NCI-H2107 treated with DMSO at 0.1 percent for 48 hours (cell line): Measurements from ENCODE around the gene GMDS.

Source experiments
- DNase-seq: peaks from one replicate; lab custom pipeline; 2025; ENCODE audit not compliant: unreplicated experiment; lab: John Stamatoyannopoulos, UW

GMDS gene

GRCh38 chr6:2242311-2242710 is 3.1 kb downstream of the GMDS start:
- no peak for DNase-seq

GRCh38 chr6:2240961-2241360 is 4.4 kb downstream of the GMDS start:
- DNase-seq: no peak

GRCh38 chr6:2237001-2237400 is 8.4 kb downstream of the GMDS start:
- no peak for DNase-seq

- no peak for DNase-seq
Observed at GRCh38 chr6:2235777-2236495, 9.5 kb downstream of the GMDS start.

DNA sequence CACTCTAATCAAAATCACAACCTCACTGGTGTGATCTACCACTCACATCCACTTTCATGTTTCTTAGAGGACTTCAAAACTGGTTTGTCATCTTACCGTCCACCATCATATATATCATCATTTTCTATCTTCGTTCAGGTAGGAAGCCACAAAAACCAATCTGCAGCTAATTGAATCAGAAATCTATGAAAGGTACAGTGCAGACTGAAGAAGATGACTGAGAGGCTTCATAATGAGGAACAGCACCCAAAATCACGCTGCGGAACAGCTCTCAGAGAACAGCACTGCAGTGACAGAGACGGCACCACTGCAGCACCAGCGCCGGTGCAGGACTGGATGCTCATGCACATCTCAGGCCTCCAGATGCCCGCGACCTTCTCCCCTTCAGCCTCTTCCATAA is 13.0 kb downstream of the GMDS start:
- DNase-seq: no peak

- DNase-seq: no peak
Observed at GRCh38 chr6:2231438-2231837, 14.0 kb downstream of the GMDS start.

DNA sequence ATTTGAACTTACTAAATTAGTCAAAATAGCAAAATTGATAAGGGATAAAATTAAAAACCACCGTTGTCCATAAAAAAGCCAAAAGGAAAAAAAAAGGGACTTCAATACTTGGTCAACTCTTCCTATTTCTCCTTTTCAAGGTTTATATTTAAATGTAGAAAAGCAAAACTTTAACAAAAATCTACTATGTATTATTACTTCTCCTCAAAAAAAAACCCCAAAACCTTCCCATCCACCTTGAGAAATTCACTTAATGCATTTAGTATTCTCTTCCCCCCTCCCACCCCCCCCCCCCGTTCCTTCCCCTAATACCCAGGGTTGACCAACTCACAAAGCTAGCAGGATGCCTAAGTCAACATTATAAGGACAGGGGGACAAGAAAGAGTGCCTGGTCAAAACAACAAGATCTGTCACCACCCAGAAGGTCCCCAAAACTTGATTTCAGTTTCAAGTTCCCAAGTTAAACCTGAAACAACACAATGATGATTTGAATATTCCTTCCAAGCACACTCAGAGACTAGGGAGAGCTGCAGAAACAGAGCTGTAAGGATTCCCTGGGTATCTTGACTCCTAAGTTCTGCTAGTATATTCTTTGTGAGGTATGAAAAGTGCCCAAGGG is 14.6 kb downstream of the GMDS start:
- no peak for DNase-seq

DNA sequence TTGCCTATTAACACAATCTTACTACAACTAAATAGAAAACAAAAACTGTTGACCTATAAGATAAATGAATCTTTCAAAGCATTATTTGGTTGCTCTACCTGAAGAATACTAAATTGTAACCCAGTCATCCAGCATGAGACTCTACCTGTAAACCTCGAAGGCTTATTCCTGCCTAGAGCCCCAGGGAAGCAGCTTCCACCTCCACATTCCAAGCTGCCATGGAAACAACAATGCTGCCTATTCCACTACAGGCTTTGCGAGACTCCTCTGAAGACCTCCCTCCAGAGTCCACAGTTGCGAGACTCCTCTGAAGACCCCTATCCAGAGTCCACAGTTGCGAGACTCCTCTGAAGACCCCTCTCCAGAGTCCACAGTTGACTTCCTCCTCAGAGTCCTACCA is 15.7 kb downstream of the GMDS start:
- DNase-seq: no peak

DNA sequence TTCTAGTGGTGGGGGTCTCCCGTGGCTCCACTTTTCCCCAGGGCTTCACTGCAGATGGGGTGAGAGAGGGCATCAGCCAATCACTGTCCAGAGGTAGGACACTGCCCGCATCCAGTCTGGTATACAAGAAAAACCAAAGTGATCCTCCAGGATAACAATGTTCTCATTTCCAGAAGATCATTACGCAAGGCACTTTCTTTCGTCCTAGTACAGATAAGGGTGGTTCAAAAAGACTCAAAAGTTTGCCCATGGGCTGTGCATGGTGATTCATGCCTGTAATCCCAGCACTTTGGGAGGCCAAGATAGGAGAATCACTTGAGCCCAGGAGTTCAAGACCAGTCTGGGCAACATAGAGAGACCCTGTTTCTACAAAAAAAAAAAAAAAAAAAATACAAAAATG is 16.4 kb downstream of the GMDS start:
- no peak for DNase-seq

- DNase-seq: no peak
Observed at GRCh38 chr6:2228392-2228791, 17.0 kb downstream of the GMDS start.

DNA sequence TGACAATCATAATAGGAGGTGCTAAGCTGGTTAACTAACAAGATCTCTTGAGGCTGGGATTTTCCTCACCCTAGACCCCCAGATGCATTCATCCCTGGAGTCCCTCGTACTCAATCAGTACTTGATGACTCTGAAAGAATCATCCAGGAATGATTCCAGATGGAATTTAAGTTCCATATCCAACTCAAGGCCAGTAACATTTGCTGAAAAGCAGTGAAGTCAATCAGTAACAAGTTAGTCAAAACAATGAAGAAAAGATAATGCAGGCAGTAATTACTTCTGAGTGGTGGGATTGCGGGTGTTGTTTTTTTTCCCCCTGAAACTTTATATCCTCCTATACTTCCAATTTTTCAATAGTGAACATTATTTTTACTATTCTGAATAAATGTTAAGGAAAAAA is 18.6 kb downstream of the GMDS start:
- no peak for DNase-seq

GRCh38 chr6:2225422-2226392 is 19.7 kb downstream of the GMDS start:
- no peak for DNase-seq

DNA sequence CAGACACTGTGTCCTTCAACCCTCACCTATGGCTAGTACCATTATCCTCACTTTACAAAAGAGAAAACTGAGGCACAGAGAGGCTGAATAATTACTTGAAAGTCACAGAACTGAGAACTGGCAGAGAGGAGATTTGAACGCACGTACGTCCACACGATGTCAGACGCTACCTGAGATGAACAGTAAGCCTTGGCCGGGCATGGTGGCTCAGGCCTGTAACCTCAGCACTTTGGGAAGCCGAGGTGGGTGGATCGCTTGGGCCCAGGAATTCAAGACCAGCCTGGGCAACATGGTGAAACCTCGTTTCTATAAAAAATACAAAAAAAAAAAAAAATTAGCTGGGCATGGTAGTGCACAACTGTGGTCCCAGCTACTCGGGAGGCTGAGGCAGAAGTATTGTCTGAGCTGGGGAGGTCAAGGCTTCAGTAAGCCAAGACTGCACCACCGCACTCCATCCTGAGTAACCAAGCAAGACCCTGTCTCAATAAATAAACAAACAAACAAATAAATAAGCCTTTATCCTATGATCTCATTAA is 20.5 kb downstream of the GMDS start:
- no peak for DNase-seq

DNA sequence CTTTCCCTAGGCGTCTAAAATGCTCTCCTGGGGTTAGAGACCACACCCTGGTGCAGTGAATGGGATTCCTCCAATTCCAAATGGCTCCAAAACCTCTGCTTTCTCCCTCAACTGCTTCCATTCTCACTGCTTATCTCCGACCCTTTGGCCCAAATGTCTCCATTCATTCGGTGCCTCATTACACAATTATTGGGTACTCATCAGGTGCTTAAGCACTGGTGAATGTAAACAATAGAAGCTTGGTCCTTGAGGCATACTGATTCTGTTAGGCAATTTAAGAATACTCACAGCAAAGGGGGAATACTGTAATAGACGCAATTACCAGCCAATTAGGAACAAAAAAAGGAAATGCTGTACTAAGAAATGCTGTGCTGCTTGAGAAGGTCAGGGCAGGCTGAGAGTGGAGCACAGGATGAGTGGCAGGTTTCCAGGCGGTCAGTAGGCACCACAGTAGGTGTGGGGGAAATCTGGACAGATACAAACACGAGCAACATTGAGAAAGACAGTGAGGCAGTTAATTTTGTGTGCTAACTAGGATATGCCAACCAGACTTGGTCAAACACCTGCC is 23.0 kb downstream of the GMDS start:
- DNase-seq: no peak

GRCh38 chr6:2221726-2222274 is 23.6 kb downstream of the GMDS start:
- DNase-seq: no peak

DNA sequence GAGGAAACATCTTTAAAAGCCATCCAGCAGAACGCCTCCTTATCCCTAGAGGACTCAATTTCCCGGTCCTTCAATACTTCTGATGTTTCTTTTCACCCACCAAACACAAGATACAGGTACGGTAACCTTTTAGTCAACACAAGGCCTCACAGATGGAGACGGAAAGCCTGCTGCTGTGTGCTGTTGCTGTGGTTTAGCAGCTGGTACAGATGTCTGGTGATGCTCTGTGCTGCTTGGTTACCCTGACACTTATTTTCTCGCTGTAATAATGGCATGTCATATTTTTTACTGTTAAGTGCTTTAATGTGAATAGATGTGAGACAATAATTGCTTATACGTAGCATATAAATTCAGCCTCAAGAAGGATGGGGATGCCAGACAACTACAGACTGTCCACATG is 25.3 kb downstream of the GMDS start:
- DNase-seq: no peak

DNA sequence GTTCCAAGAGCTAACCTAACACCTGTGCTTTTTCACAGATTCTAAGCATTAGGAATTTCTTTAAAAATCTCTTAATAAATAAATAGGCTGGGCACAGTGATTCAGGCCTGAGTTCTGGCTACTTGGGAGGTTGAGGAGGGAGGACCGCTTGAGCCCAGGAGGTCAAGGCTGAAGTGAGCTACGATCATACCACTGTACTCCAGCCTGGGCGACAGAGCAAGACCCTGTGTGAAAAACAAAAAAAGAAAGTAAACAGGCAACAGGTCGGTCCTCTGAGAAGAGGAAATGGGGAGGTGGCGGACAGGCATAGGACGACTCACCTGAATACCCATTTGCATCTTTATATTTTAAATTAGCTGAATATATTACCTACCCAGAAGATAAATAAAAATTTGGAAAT is 26.5 kb downstream of the GMDS start:
- DNase-seq: no peak

DNA sequence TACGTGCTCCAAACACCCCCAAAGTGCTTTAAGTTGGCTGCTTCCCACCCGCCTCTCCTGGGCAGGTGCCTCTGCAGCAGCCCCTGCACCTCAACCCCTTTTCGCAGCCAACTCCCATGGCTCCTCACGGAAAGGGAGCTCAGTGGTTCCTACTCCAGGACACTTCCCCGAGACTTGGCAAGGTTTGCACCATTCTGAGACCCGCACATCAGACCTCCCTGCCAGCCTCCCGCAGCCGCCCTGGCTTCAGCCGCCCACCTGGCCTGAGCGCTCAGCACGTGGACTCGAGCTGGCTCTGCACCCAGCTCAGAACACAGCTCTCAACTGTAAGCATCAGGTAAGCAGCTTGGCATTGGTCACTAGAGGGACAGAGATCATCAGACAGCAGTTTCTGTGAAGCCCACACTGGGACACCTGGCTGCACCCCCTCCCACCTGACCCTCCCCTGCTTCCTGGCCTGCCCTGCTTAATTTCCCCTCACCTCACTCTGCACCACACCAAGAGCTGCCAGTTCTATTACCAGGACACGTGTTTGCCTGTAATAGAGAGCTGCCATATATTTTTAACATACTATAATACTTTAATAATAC is 28.5 kb downstream of the GMDS start:
- no peak for DNase-seq

DNA sequence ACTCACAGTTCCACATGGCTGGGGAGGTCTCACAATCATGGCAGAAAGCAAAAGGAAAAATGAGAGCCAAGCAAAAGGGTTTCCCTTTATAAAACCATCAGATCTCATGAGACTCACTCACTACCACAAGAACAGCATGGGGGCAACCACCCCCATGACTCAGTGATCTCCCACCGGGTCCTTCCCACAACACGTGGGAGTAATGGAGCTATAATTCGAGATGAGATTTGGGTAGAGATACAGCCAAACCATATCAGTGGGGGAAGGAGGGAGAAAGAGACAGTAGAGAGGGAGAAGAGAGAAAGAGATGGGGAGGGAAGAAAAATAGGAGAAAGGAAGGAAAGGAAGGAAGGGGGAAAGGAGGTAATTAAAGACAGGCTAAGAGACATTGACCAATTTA is 30.1 kb downstream of the GMDS start:
- no peak for DNase-seq

DNA sequence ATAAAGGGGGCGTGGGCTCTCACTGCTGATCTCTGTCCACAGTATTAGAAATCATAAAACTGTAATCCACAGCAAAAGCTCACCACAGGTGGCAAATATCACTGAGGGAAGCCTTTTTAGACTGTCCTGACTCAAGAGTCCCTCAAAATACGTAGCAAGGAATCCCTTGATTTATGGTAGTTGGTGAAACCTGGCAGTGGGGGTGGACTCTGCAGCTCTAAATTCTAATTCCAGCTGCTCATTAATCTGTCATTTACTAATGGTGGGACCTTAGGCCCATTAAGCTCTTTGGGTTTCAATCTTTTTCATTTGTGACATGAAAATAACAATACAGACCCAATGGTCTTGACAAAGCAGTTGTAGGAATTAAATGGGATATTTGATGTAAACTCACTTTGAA is 32.3 kb downstream of the GMDS start:
- DNase-seq: no peak
